Measurements from ENCODE around the gene HOXD3. TPM values are rescaled to one million over a fixed set of nuclear protein-coding genes. Genes with fewer than 3 reads are reported as not detected.

The HOXD3 gene
- total RNA-seq, 1 donor from 2014 or later, result 0.30 TPM

GRCh38 chr2:176157499-176158185 is 535 bp downstream of the HOXD3 start:
- no peak for DNase-seq (ENCODE audit: missing footprints)
- intact Hi-C loops (cut with DNase I), result no loop called here

GRCh38 chr2:176158186-176158591 is 1.1 kb downstream of the HOXD3 start:
- DNase-seq (ENCODE audit: missing footprints) (no peak), ATAC-seq (no peak)
- intact Hi-C loops (cut with DNase I), result no loop called here

More at GRCh38 chr2:176157499-176158185, 535 bp downstream of the HOXD3 start:
- no peak for ATAC-seq

GRCh38 chr2:176158855-176159662 is 2.0 kb downstream of the HOXD3 start:
- intact Hi-C loops (cut with DNase I), result no loop called here
- ATAC-seq, result no peak
- no peak for DNase-seq (ENCODE audit: missing footprints)

- intact Hi-C loops (cut with DNase I), result no loop called here
- DNase-seq (ENCODE audit: missing footprints) (no peak), ATAC-seq (no peak)
Measured at GRCh38 chr2:176159663-176160250, 2.6 kb downstream of the HOXD3 start.

- no peak for ATAC-seq
- intact Hi-C loops (cut with DNase I), result no loop called here
Measured at GRCh38 chr2:176160251-176160985, 3.3 kb downstream of the HOXD3 start.

GRCh38 chr2:176160986-176161824 is 4.1 kb downstream of the HOXD3 start:
- ATAC-seq, result no peak
- intact Hi-C loops (cut with DNase I), result no loop called here
- DNase-seq (ENCODE audit: missing footprints), result no peak

More at GRCh38 chr2:176160251-176160985, 3.3 kb downstream of the HOXD3 start:
- DNase-seq (ENCODE audit: missing footprints), result no peak

GRCh38 chr2:176161825-176162626 is 4.9 kb downstream of the HOXD3 start:
- intact Hi-C loops (cut with DNase I), result no loop called here
- DNase-seq (ENCODE audit: missing footprints) (no peak), ATAC-seq (no peak)

- intact Hi-C loops (cut with DNase I), result no loop called here
- DNase-seq (ENCODE audit: missing footprints), result no peak
- no peak for ATAC-seq
Measured at GRCh38 chr2:176162911-176163671, 6.0 kb downstream of the HOXD3 start.

- no peak for ATAC-seq
- intact Hi-C loops (cut with DNase I), result no loop called here
- DNase-seq (ENCODE audit: missing footprints), result no peak
Measured at GRCh38 chr2:176163672-176164056, 6.6 kb downstream of the HOXD3 start.

GRCh38 chr2:176164201-176164600 is 7.1 kb downstream of the HOXD3 start:
- ATAC-seq, result no peak
- intact Hi-C loops (cut with DNase I), result no loop called here
- DNase-seq (ENCODE audit: missing footprints), result no peak

- intact Hi-C loops (cut with DNase I), result no loop called here
- ATAC-seq (no peak), DNase-seq (ENCODE audit: missing footprints) (no peak)
Measured at GRCh38 chr2:176164611-176165369, 7.7 kb downstream of the HOXD3 start.

GRCh38 chr2:176165370-176166050 is 8.4 kb downstream of the HOXD3 start:
- DNase-seq (ENCODE audit: missing footprints), result no peak
- ATAC-seq, result no peak
- intact Hi-C loops (cut with DNase I), result no loop called here

- intact Hi-C loops (cut with DNase I), result no loop called here
- ATAC-seq (no peak), DNase-seq (ENCODE audit: missing footprints) (no peak)
Measured at GRCh38 chr2:176166272-176166671, 9.2 kb downstream of the HOXD3 start.

GRCh38 chr2:176167398-176167797 is 10.3 kb downstream of the HOXD3 start:
- ATAC-seq (no peak), DNase-seq (ENCODE audit: missing footprints) (no peak)
- intact Hi-C loops (cut with DNase I), result no loop called here

- intact Hi-C loops (cut with DNase I), result no loop called here
- DNase-seq (ENCODE audit: missing footprints) (no peak), ATAC-seq (no peak)
Measured at GRCh38 chr2:176169181-176169580, 12.1 kb downstream of the HOXD3 start.

GRCh38 chr2:176169711-176170110 is 12.6 kb downstream of the HOXD3 start:
- intact Hi-C loops (cut with DNase I), result no loop called here
- DNase-seq (ENCODE audit: missing footprints) (no peak), ATAC-seq (no peak)
